NCI-H128 (cell line): ENCODE results near the gene LCE5A.
"Not testable (repeated sequence)": the region's sequence is repeated elsewhere in the genome, so short reads cannot be mapped to it uniquely, and the experiment has no call there.

ENCODE experiments used
- DNase-seq: peaks from one replicate; lab custom pipeline; 2025; ENCODE audit not compliant: unreplicated experiment; lab: John Stamatoyannopoulos, UW

The LCE5A gene

GRCh38 chr1:152515434-152515783, 4.8 kb downstream of the LCE5A start:
- no peak for DNase-seq

- DNase-seq: no peak
Observed at GRCh38 chr1:152516082-152516481, 5.5 kb downstream of the LCE5A start.

GRCh38 chr1:152517237-152517811, 6.7 kb downstream of the LCE5A start:
- no peak for DNase-seq

- no peak for DNase-seq
Observed at GRCh38 chr1:152519851-152520250, 9.2 kb downstream of the LCE5A start.

GRCh38 chr1:152520561-152521090, 10.0 kb downstream of the LCE5A start:
- no peak for DNase-seq

GRCh38 chr1:152525080-152525641, 14.6 kb downstream of the LCE5A start:
- DNase-seq: no peak

GRCh38 chr1:152533327-152533938, 22.8 kb downstream of the LCE5A start:
- no peak for DNase-seq

GRCh38 chr1:152535774-152536173, 25.2 kb downstream of the LCE5A start:
- DNase-seq: no peak

- no peak for DNase-seq
Observed at GRCh38 chr1:152537496-152537895, 26.9 kb downstream of the LCE5A start.

- no peak for DNase-seq
Observed at GRCh38 chr1:152539901-152540300, 29.3 kb downstream of the LCE5A start.

GRCh38 chr1:152543820-152544219, 33.2 kb downstream of the LCE5A start:
- no peak for DNase-seq

- no peak for DNase-seq
Observed at GRCh38 chr1:152546704-152547103, 36.1 kb downstream of the LCE5A start.

- DNase-seq: not testable (repeated sequence)
Observed at GRCh38 chr1:152548358-152548757, 37.8 kb downstream of the LCE5A start.
